Esophagus muscularis mucosa (tissue), 4 donors: ENCODE measurements around the gene KCP. TPM values are rescaled to one million over a fixed set of nuclear protein-coding genes. Genes with fewer than 3 reads are reported as not detected.
A peak's percentile ranks its signal among the peaks of the same experiment; 100 is the strongest.

Experiments
- DNase-seq: peaks from one replicate; pipeline ENCODE4 v3.0.0-alpha.2; 2017; ENCODE audit errors: extremely low spot score
- H3K27ac ChIP-seq, 4 donors: fragments of 200-600 bp; sonication (generic); replicated peaks in 1 of 4; 1 replicate in 3 of 4; 2 replicates in 1 of 4; pipeline ENCODE4 v1.5.1; 2016 to 2019; ENCODE audit warnings: mild to moderate bottlenecking in 1 of 4
- H3K27me3 ChIP-seq, 4 donors: fragments of 200-600 bp; sonication (generic); one replicate each; pipeline versions ENCODE4 v1.5.1 to v1.6.0; 2016 to 2019
- H3K36me3 ChIP-seq, 4 donors: fragments of 200-600 bp; sonication (generic); one replicate each; pipeline ENCODE4 v1.5.1; 2016 to 2019
- H3K4me1 ChIP-seq, 4 donors: fragments of 200-600 bp; sonication (generic); one replicate each; pipeline ENCODE4 v1.5.1; 2016 to 2019
- H3K4me3 ChIP-seq, 4 donors: fragments of 200-600 bp; sonication (generic); 1 replicate in 2 of 4; 2 replicates in 2 of 4; pipeline ENCODE4 v1.5.1; 2016 to 2019; ENCODE audit warnings: mild to moderate bottlenecking in 4 of 4, moderate library complexity in 1 of 4
- H3K9me3 ChIP-seq, 4 donors: fragments of 200-600 bp; sonication (generic); 1 replicate in 3 of 4; 2 replicates in 1 of 4; pipeline ENCODE4 v1.5.1; 2016 to 2019
- CTCF ChIP-seq, 3 experiments: fragments of 200-600 bp in 2 of 3; fragments of 450-650 bp in 1 of 3; sonication (generic) in 2 of 3; IDR thresholded peaks; one replicate each; pipeline ENCODE4 v1.5.1; 2017 to 2019; ENCODE audit warnings: antibody characterized with exemption in 3 of 3, mild to moderate bottlenecking in 2 of 3, moderate library complexity in 1 of 3
- EP300 ChIP-seq: sonication (generic); formaldehyde crosslinking; IDR thresholded peaks from one replicate; pipeline ENCODE4 v1.6.1; 2017; ENCODE audit warnings: antibody characterized with exemption
- POLR2A ChIP-seq: fragments of 450-650 bp; IDR thresholded peaks from one replicate; pipeline ENCODE4 v1.6.1; 2017; ENCODE audit warnings: antibody characterized with exemption, moderate library complexity, mild to moderate bottlenecking, low read depth
- POLR2AphosphoS5 ChIP-seq, 2 donors: sonication (generic); formaldehyde crosslinking; IDR thresholded peaks; one replicate each; pipeline ENCODE4 v1.6.1; 2017; ENCODE audit warnings: antibody characterized with exemption in 2 of 2
- WGBS: methylation state at CpG from one replicate; pipeline ENCODE4 v1.1.5; 2018; 5-methylcytosine and 5-hydroxymethylcytosine counted together
- intact Hi-C: fragments of 100-400 bp; cut with DNase I; formaldehyde crosslinking; loops from one replicate; pipeline ENCODE4 v1.15.1; 2023
- total RNA-seq, 4 donors: library from RNA; depleted of rRNA; stranded (reverse); fragments of >200 nt; gene quantifications; one replicate each; pipeline versions ENCODE4 v1.1.0 to v1.2.1, GENCODE V29; 2016

The KCP gene
- total RNA-seq, 4 donors from 2014 or later: 0.13 to 0.66 (median 0.29) TPM; not detected in 1

GRCh38 chr7:128869138-128869943 lies 41.2 kb downstream of the KCP start:
- Histone ChIP-seq H3K9me3 (no peaks in the 10 kb centered on the region), H3K27ac (peak overlapping the region in 3 of 4 donors; percentile 14 to 57 (median 48)), H3K4me1 (peaks cover 19 to 43% (median 27%) of the 10 kb centered on the region in 4 donors), H3K36me3 (peaks cover 13 to 24% (median 15%) of the 10 kb centered on the region in 4 donors), H3K27me3 (no peaks in the 10 kb centered on the region), H3K4me3 (peak overlapping the region; percentile 62 to 72 (median 65))
- TF ChIP-seq CTCF (IDR thresholded peaks at IDR 0.05) (peak in 2 of 3 experiments; percentile 5 to 25), POLR2AphosphoS5 (IDR thresholded peaks at IDR 0.05) (no peak)
- intact Hi-C loops: loop anchor here (5.0 kb wide), 1 partner anchor 77 kb away; the partner anchor contains the start of gene CCDC136
- 1% methylated on average over 16 of the region's 86 CpGs for WGBS
- DNase-seq: no peak

DNA sequence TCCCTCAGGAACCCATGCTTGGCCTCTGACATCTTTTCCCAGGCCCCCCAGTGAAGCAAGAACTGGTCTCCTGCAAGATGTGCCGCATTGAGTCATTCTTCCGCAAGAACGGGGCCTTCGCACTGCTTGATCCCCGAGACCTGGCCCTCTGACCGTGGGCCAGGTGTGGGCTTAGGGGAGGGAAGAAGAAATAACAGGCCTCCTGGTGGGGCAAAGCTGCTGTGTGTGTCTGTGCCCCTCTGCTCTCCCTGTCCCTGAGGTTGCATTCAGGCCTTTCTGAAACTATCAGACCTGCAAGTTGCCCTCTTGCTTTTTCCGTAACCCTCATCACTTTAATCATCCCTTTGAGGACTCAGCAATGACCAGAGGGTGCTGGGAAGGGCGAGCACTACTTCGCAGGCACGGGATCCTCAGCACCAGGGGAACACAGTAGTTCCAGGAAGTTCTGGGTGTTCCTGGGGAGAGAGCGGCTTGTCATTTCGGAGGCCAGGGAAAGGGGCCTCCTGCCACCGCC lies 41.8 kb downstream of the KCP start:
- Histone ChIP-seq H3K27ac (peak overlapping the region in 2 of 4 donors; percentile 48 to 57), H3K36me3 (peaks cover 13 to 24% (median 15%) of the 10 kb centered on the region in 4 donors), H3K4me3 (peak overlapping the region; percentile 62 to 72 (median 65)), H3K9me3 (no peaks in the 10 kb centered on the region), H3K27me3 (no peaks in the 10 kb centered on the region), H3K4me1 (peaks cover 24 to 50% (median 33%) of the 10 kb centered on the region in 4 donors)
- WGBS: 48% methylated on average over 13 of the region's 13 CpGs
- no peak for TF ChIP-seq EP300
- TF ChIP-seq POLR2AphosphoS5 (IDR thresholded peaks at IDR 0.05): no peak
- TF ChIP-seq POLR2A: no peak
- TF ChIP-seq CTCF (IDR thresholded peaks at IDR 0.05): no peak
- DNase-seq: no peak
- intact Hi-C loops: loop anchor here (5.0 kb wide), 1 partner anchor 76 kb away; the partner anchor contains the start of gene CCDC136

GRCh38 chr7:128867842-128868623 lies 42.5 kb downstream of the KCP start:
- Histone ChIP-seq H3K27me3 (no peaks in the 10 kb centered on the region), H3K9me3 (no peaks in the 10 kb centered on the region), H3K27ac (no peak overlapping the region), H3K36me3 (peaks cover 13 to 24% (median 15%) of the 10 kb centered on the region in 4 donors), H3K4me1 (peaks cover 29 to 56% (median 39%) of the 10 kb centered on the region in 4 donors), H3K4me3 (no peak overlapping the region)
- intact Hi-C loops: loop anchor here (5.0 kb wide), 1 partner anchor 76 kb away; the partner anchor contains the start of gene CCDC136
- no peak for DNase-seq
- TF ChIP-seq POLR2AphosphoS5 (IDR thresholded peaks at IDR 0.05) (no peak), POLR2A (no peak), EP300 (no peak), CTCF (IDR thresholded peaks at IDR 0.05) (no peak)
- 81% methylated on average over 8 of the region's 11 CpGs for WGBS

GRCh38 chr7:128867241-128867640 lies 43.3 kb downstream of the KCP start:
- intact Hi-C loops: loop anchor here (5.0 kb wide), 1 partner anchor 75 kb away; the partner anchor contains the start of gene CCDC136
- no peak for TF ChIP-seq CTCF (IDR thresholded peaks at IDR 0.05)
- no peak for TF ChIP-seq EP300
- no peak for TF ChIP-seq POLR2AphosphoS5 (IDR thresholded peaks at IDR 0.05)
- no peak for TF ChIP-seq POLR2A
- Histone ChIP-seq H3K36me3 (peaks cover 13 to 24% (median 15%) of the 10 kb centered on the region in 4 donors), H3K4me3 (no peak overlapping the region), H3K4me1 (peaks cover 31 to 58% (median 42%) of the 10 kb centered on the region in 4 donors), H3K9me3 (no peaks in the 10 kb centered on the region), H3K27me3 (no peaks in the 10 kb centered on the region), H3K27ac (no peak overlapping the region)
- no peak for DNase-seq
- 85% methylated on average over 4 of the region's 4 CpGs for WGBS
